HEK293 (cell line): ENCODE measurements around the gene ACTR6.

Source experiments
- CTCF ChIA-PET: fragments of 350-600 bp; formaldehyde crosslinking; extraction: SDS; loops from one replicate; lab custom pipeline; 2021; ENCODE audit warnings: antibody characterized with exemption; lab: Yijun Ruan, JAX
- POLR2A ChIA-PET: fragments of 300-600 bp; formaldehyde crosslinking; extraction: SDS; loops from one replicate; lab custom pipeline; 2020; ENCODE audit warnings: antibody characterized with exemption, inconsistent platforms; lab: Yijun Ruan, JAX
- H3K27ac ChIP-seq: fragments of 200-500 bp; sonication (Bioruptor generic); 2 replicates; pipeline ENCODE4 v1.5.1; 2014; ENCODE audit warnings: low read depth, low read length, control low read depth, inconsistent platforms; ENCODE audit errors: extremely low read depth
- H3K36me3 ChIP-seq, 2 experiments: fragments of 200-500 bp in 1 of 2; sonication (Bioruptor generic) in 1 of 2; 1 replicate in 1 of 2; 2 replicates in 1 of 2; pipeline ENCODE4 v1.5.1; 2014 to 2017; ENCODE audit warnings: inconsistent platforms in 2 of 2, low read length in 2 of 2; ENCODE audit not compliant: control insufficient read depth in 2 of 2, insufficient read depth in 1 of 2
- H3K4me1 ChIP-seq: fragments of 200-500 bp; sonication (Bioruptor generic); 2 replicates; pipeline ENCODE4 v1.5.1; 2014; ENCODE audit warnings: mild to moderate bottlenecking, low read length, inconsistent platforms; ENCODE audit not compliant: control insufficient read depth, insufficient read depth
- H3K4me3 ChIP-seq: 2 replicates; pipeline ENCODE4 v1.5.1; 2011; ENCODE audit warnings: low read depth, mild to moderate bottlenecking, control low read depth, low read length, moderate library complexity
- H3K9me3 ChIP-seq: fragments of 200-500 bp; sonication (Bioruptor generic); 2 replicates; pipeline ENCODE4 v1.5.1; 2014; ENCODE audit warnings: low read depth, low read length, inconsistent platforms; ENCODE audit not compliant: control insufficient read depth, insufficient read depth
- AEBP2 ChIP-seq: fragments of 450-650 bp; formaldehyde crosslinking; IDR thresholded peaks from 2 replicates; pipeline ENCODE4 v1.5.1; 2016; ENCODE audit warnings: missing biosample characterization, missing genetic modification characterization, borderline replicate concordance
- CTCF ChIP-seq: fragments of 450-650 bp; formaldehyde crosslinking; IDR thresholded peaks from 2 replicates; pipeline ENCODE4 v1.5.1; 2016; ENCODE audit warnings: missing biosample characterization, missing genetic modification characterization
- EGR2 ChIP-seq: fragments of 450-650 bp; formaldehyde crosslinking; IDR thresholded peaks from 2 replicates; pipeline ENCODE4 v1.5.1; 2016; ENCODE audit warnings: low read depth, missing biosample characterization, missing genetic modification characterization
- IKZF3 ChIP-seq: fragments of 450-650 bp; IDR thresholded peaks from 2 replicates; pipeline ENCODE4 v1.5.0; 2018; ENCODE audit warnings: missing biosample characterization, mild to moderate bottlenecking, missing genetic modification characterization, moderate library complexity
- PBX3 ChIP-seq: sonication (generic); formaldehyde crosslinking; IDR thresholded peaks from 2 replicates; pipeline ENCODE4 v1.8.1; 2022; ENCODE audit warnings: mild to moderate bottlenecking, moderate library complexity, missing genetic modification reagents
- RBAK ChIP-seq: fragments of 450-650 bp; formaldehyde crosslinking; IDR thresholded peaks from 2 replicates; pipeline ENCODE4 v1.5.1; 2016; ENCODE audit warnings: missing biosample characterization, missing genetic modification characterization
- TCF7L2 ChIP-seq: IDR thresholded peaks from 2 replicates; pipeline ENCODE4 v1.6.1; 2011; ENCODE audit warnings: low read depth, mild to moderate bottlenecking, inconsistent platforms, low read length, moderate library complexity, borderline replicate concordance
- ZBTB17 ChIP-seq: fragments of 450-650 bp; formaldehyde crosslinking; IDR thresholded peaks from 2 replicates; pipeline ENCODE4 v1.5.1; 2016; ENCODE audit warnings: missing biosample characterization, missing genetic modification characterization
- ZBTB20 ChIP-seq: fragments of 450-650 bp; formaldehyde crosslinking; IDR thresholded peaks from 2 replicates; pipeline ENCODE4 v1.5.1; 2016; ENCODE audit warnings: missing biosample characterization, missing genetic modification characterization
- ZBTB48 ChIP-seq: fragments of 450-650 bp; formaldehyde crosslinking; IDR thresholded peaks from 2 replicates; pipeline ENCODE4 v1.5.1; 2016; ENCODE audit warnings: missing biosample characterization, missing genetic modification characterization
- ZBTB8A ChIP-seq: fragments of 450-650 bp; formaldehyde crosslinking; IDR thresholded peaks from 2 replicates; pipeline ENCODE4 v1.5.1; 2016; ENCODE audit warnings: missing biosample characterization, missing genetic modification characterization
- ZNF148 ChIP-seq: fragments of 450-650 bp; formaldehyde crosslinking; IDR thresholded peaks from 2 replicates; pipeline ENCODE4 v1.5.0; 2017; ENCODE audit warnings: missing biosample characterization, missing genetic modification characterization, borderline replicate concordance
- ZNF175 ChIP-seq: fragments of 450-650 bp; formaldehyde crosslinking; IDR thresholded peaks from 2 replicates; pipeline ENCODE4 v1.5.1; 2016; ENCODE audit warnings: missing biosample characterization, missing genetic modification characterization
- ZNF37A ChIP-seq: fragments of 450-650 bp; IDR thresholded peaks from 2 replicates; pipeline ENCODE4 v1.5.1; 2018; ENCODE audit warnings: missing biosample characterization, missing genetic modification characterization
- ZNF501 ChIP-seq: fragments of 450-650 bp; formaldehyde crosslinking; IDR thresholded peaks from 2 replicates; pipeline ENCODE4 v1.5.1; 2016; ENCODE audit warnings: missing biosample characterization, missing genetic modification characterization
- ZNF521 ChIP-seq: fragments of 450-650 bp; formaldehyde crosslinking; IDR thresholded peaks from 2 replicates; pipeline ENCODE4 v1.5.1; 2017; ENCODE audit warnings: missing biosample characterization, mild to moderate bottlenecking, missing genetic modification characterization
- ZNF585B ChIP-seq: fragments of 450-650 bp; formaldehyde crosslinking; IDR thresholded peaks from 2 replicates; pipeline ENCODE4 v1.5.1; 2016; ENCODE audit warnings: missing biosample characterization, missing genetic modification characterization
- ZNF596 ChIP-seq: fragments of 450-650 bp; IDR thresholded peaks from 2 replicates; pipeline ENCODE4 v1.5.0; 2018; ENCODE audit warnings: missing biosample characterization, mild to moderate bottlenecking, missing genetic modification characterization, moderate library complexity
- ZNF623 ChIP-seq: fragments of 450-650 bp; formaldehyde crosslinking; IDR thresholded peaks from 2 replicates; pipeline ENCODE4 v1.5.1; 2016; ENCODE audit warnings: missing biosample characterization, missing genetic modification characterization
- ZNF677 ChIP-seq: fragments of 450-650 bp; IDR thresholded peaks from 2 replicates; pipeline ENCODE4 v1.5.0; 2018; ENCODE audit warnings: missing biosample characterization, mild to moderate bottlenecking, missing genetic modification characterization, moderate library complexity
- ZNF777 ChIP-seq: fragments of 450-650 bp; formaldehyde crosslinking; IDR thresholded peaks from 2 replicates; pipeline ENCODE4 v1.5.1; 2017; ENCODE audit warnings: missing biosample characterization, missing genetic modification characterization, borderline replicate concordance
- ZSCAN30 ChIP-seq: fragments of 450-650 bp; IDR thresholded peaks from 2 replicates; pipeline ENCODE4 v1.5.1; 2018; ENCODE audit warnings: missing biosample characterization, mild to moderate bottlenecking, missing genetic modification characterization, moderate library complexity
- TF ChIP-seq, protein P1 (sequence below): fragments of 450-650 bp; formaldehyde crosslinking; IDR thresholded peaks from 2 replicates; pipeline ENCODE4 v1.5.1; 2016; ENCODE audit warnings: missing biosample characterization, missing genetic modification characterization
- TF ChIP-seq, protein P2 (sequence below): fragments of 450-650 bp; formaldehyde crosslinking; IDR thresholded peaks from 2 replicates; pipeline ENCODE4 v1.5.1; 2016; ENCODE audit warnings: missing biosample characterization, missing genetic modification characterization

Gene ACTR6

GRCh38 chr12:100265732-100266584 lies 65.3 kb downstream of the ACTR6 start (continued):
- TF ChIP-seq ZNF148 (no peak), ZNF623 (tag by site-specific recombination) (no peak), ZNF777 (tag by site-specific recombination) (peak; percentile 14; the same call in 1 of the 2 replicates), IKZF3 (no peak), ZBTB48 (no peak), TCF7L2 (no peak), CTCF (tag by site-specific recombination) (no peak), AEBP2 (tag by site-specific recombination) (no peak), ZBTB8A (no peak; the same call in 1 of the 2 replicates), RBAK (tag by site-specific recombination) (no peak)

DNA sequence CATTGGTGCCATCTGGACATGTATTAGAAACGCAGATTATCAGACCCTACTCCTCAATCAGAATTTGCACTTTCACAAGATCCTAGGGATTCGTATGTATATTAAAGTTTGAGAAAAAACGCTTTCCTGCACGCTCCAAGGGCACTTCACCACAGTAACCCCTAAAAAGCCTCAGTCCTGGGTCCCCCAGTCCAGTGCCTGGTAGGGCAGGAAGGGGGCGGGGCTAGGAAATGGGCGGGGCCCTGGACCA lies 65.9 kb downstream of the ACTR6 start:
- no peaks in the 10 kb centered on the region for H3K9me3 ChIP-seq
- H3K27ac ChIP-seq = peak overlapping the region; percentile 55; the same call in 1 of the 2 replicates
- CTCF ChIA-PET = interaction anchor here (0.9 to 1.7 kb wide), 3 partner anchors 45 to 289 kb away, joined by 3 to 8 read pairs (median 4); no protein-coding TSS in a partner anchor
- POLR2A ChIA-PET = interaction anchor here (0.6 to 2.6 kb wide), 9 partner anchors 9 to 1141 kb away, joined by 3 to 11 read pairs (median 6); partner anchors contain the start of genes ACTR6, ARL1 and GAS2L3
- peak overlapping the region; percentile 68 for H3K4me3 ChIP-seq
- H3K36me3 ChIP-seq = no peaks in the 10 kb centered on the region
- H3K4me1 ChIP-seq = 0 out of 2 replicates have a peak, but pooled peaks cover 6% of the 10 kb centered on the region
- no peak for TF ChIP-seq ZNF596 (tag by site-specific recombination)
- TF ChIP-seq PBX3 (CRISPR knock-in tag) = 0 out of 2 replicates have a peak, but pooled peaks have one; percentile 19
- TF ChIP-seq, protein P1, sequence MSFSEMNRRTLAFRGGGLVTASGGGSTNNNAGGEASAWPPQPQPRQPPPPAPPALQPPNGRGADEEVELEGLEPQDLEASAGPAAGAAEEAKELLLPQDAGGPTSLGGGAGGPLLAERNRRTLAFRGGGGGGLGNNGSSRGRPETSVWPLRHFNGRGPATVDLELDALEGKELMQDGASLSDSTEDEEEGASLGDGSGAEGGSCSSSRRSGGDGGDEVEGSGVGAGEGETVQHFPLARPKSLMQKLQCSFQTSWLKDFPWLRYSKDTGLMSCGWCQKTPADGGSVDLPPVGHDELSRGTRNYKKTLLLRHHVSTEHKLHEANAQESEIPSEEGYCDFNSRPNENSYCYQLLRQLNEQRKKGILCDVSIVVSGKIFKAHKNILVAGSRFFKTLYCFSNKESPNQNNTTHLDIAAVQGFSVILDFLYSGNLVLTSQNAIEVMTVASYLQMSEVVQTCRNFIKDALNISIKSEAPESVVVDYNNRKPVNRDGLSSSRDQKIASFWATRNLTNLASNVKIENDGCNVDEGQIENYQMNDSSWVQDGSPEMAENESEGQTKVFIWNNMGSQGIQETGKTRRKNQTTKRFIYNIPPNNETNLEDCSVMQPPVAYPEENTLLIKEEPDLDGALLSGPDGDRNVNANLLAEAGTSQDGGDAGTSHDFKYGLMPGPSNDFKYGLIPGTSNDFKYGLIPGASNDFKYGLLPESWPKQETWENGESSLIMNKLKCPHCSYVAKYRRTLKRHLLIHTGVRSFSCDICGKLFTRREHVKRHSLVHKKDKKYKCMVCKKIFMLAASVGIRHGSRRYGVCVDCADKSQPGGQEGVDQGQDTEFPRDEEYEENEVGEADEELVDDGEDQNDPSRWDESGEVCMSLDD (tag by site-specific recombination) = no peak; the same call in 1 of the 2 replicates
- TF ChIP-seq ZBTB20 (tag by site-specific recombination) = peak; percentile 97
- peak; percentile 96 for TF ChIP-seq ZBTB48
- no peak for TF ChIP-seq ZNF677 (tag by site-specific recombination)
- TF ChIP-seq ZNF37A (tag by site-specific recombination) = no peak
- TF ChIP-seq, protein P2, sequence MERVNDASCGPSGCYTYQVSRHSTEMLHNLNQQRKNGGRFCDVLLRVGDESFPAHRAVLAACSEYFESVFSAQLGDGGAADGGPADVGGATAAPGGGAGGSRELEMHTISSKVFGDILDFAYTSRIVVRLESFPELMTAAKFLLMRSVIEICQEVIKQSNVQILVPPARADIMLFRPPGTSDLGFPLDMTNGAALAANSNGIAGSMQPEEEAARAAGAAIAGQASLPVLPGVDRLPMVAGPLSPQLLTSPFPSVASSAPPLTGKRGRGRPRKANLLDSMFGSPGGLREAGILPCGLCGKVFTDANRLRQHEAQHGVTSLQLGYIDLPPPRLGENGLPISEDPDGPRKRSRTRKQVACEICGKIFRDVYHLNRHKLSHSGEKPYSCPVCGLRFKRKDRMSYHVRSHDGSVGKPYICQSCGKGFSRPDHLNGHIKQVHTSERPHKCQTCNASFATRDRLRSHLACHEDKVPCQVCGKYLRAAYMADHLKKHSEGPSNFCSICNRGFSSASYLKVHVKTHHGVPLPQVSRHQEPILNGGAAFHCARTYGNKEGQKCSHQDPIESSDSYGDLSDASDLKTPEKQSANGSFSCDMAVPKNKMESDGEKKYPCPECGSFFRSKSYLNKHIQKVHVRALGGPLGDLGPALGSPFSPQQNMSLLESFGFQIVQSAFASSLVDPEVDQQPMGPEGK = no peak
- 0 out of 2 replicates have a peak, but pooled peaks have one; percentile 5 for TF ChIP-seq ZNF501 (tag by site-specific recombination)
- TF ChIP-seq ZSCAN30 (tag by site-specific recombination) = no peak
- no peak for TF ChIP-seq ZNF585B (tag by site-specific recombination)
- no peak for TF ChIP-seq ZNF521 (tag by site-specific recombination)
- no peak for TF ChIP-seq ZBTB17 (tag by site-specific recombination)
- no peak for TF ChIP-seq ZNF175
- no peak for TF ChIP-seq EGR2
